Measurements from ENCODE around the gene MEG3. TPM values are rescaled to one million over a fixed set of nuclear protein-coding genes. Genes with fewer than 3 reads are reported as not detected.

The MEG3 gene
- total RNA-seq, 2 experiments from 2014 or later: not detected

- no TSS peak for BruUV-seq (replicated peaks)
- ChIA-PET POLR2A (no interaction called here), CTCF (ENCODE audit: unreplicated experiment) (no interaction called here)
- intact Hi-C loops (cut with micrococcal nuclease; ENCODE audit: unreplicated experiment): no loop called here
- no peak overlapping the region for H3K27ac ChIP-seq (ENCODE audit: low read depth, low read length, poor library complexity, severe bottlenecking)
- H3K4me1 ChIP-seq (ENCODE audit: insufficient read depth, low read length, poor library complexity, severe bottlenecking): no peaks in the 10 kb centered on the region
- no peak overlapping the region for H3K4me2 ChIP-seq (ENCODE audit: low read length)
- no peaks in the 10 kb centered on the region for H3K79me2 ChIP-seq (ENCODE audit: insufficient read depth, low read depth, low read length)
- H2AFZ ChIP-seq (ENCODE audit: low read length): no peak overlapping the region
- no peak overlapping the region for H3K4me3 ChIP-seq (ENCODE audit: low read depth, low read length, poor library complexity, severe bottlenecking)
- H3K9me3 ChIP-seq (ENCODE audit: low read length): no peaks in the 10 kb centered on the region
- TF ChIP-seq CTCF (conservative IDR thresholded peaks at IDR 0.05; ENCODE audit: low read length): no peak
- no peak for TF ChIP-seq EZH2phosphoT487 (IDR thresholded peaks at IDR 0.05; ENCODE audit: borderline replicate concordance, low read depth, low read length)
- no peaks in the 10 kb centered on the region for H4K20me1 ChIP-seq (ENCODE audit: insufficient read depth, low read length)
- DNase-seq (ENCODE audit: low spot score): no peak
- no peaks in the 10 kb centered on the region for H3K9me2 ChIP-seq (ENCODE audit: insufficient read depth, low read length)
- H3K36me3 ChIP-seq (ENCODE audit: insufficient read depth, low read length): no peaks in the 10 kb centered on the region
Observed at GRCh38 chr14:100890061-100890850, 64.3 kb downstream of the MEG3 start.

- no peaks in the 10 kb centered on the region for H4K20me1 ChIP-seq (ENCODE audit: insufficient read depth, low read length)
- H3K4me3 ChIP-seq (ENCODE audit: low read depth, low read length, poor library complexity, severe bottlenecking): no peak overlapping the region
- no peak for TF ChIP-seq EZH2phosphoT487 (IDR thresholded peaks at IDR 0.05; ENCODE audit: borderline replicate concordance, low read depth, low read length)
- no peak for TF ChIP-seq CTCF (conservative IDR thresholded peaks at IDR 0.05; ENCODE audit: low read length)
- no peak for DNase-seq (ENCODE audit: low spot score)
- ChIA-PET CTCF (ENCODE audit: unreplicated experiment) (no interaction called here), POLR2A (no interaction called here)
- no peaks in the 10 kb centered on the region for H3K4me1 ChIP-seq (ENCODE audit: insufficient read depth, low read length, poor library complexity, severe bottlenecking)
- no peaks in the 10 kb centered on the region for H3K36me3 ChIP-seq (ENCODE audit: insufficient read depth, low read length)
- H3K9me2 ChIP-seq (ENCODE audit: insufficient read depth, low read length): no peaks in the 10 kb centered on the region
- BruUV-seq (replicated peaks): no TSS peak
- H3K4me2 ChIP-seq (ENCODE audit: low read length): no peak overlapping the region
- no peak overlapping the region for H3K27ac ChIP-seq (ENCODE audit: low read depth, low read length, poor library complexity, severe bottlenecking)
- intact Hi-C loops (cut with micrococcal nuclease; ENCODE audit: unreplicated experiment): no loop called here
- H2AFZ ChIP-seq (ENCODE audit: low read length): no peak overlapping the region
- no peaks in the 10 kb centered on the region for H3K9me3 ChIP-seq (ENCODE audit: low read length)
- no peaks in the 10 kb centered on the region for H3K79me2 ChIP-seq (ENCODE audit: insufficient read depth, low read depth, low read length)
Observed at GRCh38 chr14:100891051-100891450, 65.1 kb downstream of the MEG3 start.

Measured in OCI-LY7 (cell line).